ENCODE results near the gene IER3. TPM values are rescaled to one million over a fixed set of nuclear protein-coding genes. Genes with fewer than 3 reads are reported as not detected.

IER3 gene
- total and polyA plus RNA-seq, 9 of the 15 experiments (the other 6 are each of a cell fraction or from before 2014, with no cell fraction given): 1.5 to 30.0 (median 11.5) TPM

GRCh38 chr6:30724906-30725667 lies 19.3 kb downstream of the IER3 start (continued):
- TF ChIP-seq TOE1 (IDR thresholded peaks at IDR 0.05; ENCODE audit: borderline replicate concordance) (no peak; the same call in 1 of the 2 replicates), TOE1 (CRISPR knock-in tag; IDR thresholded peaks at IDR 0.05; ENCODE audit: borderline replicate concordance, low read depth) (no peak), PTRF (tag; IDR thresholded peaks at IDR 0.05) (no peak), DEAF1 (CRISPR knock-in tag; IDR thresholded peaks at IDR 0.05) (no peak), ZNF644 (tag; IDR thresholded peaks at IDR 0.05; ENCODE audit: low read depth) (no peak), RBM17 (IDR thresholded peaks at IDR 0.05; ENCODE audit: borderline replicate concordance, low read depth, low read length) (no peak), ILF3 (IDR thresholded peaks at IDR 0.05; ENCODE audit: borderline replicate concordance) (no peak), ETV6 (IDR thresholded peaks at IDR 0.05; ENCODE audit: borderline replicate concordance in 1 of 2, low read depth in 2 of 2, low read length in 1 of 2) (no peak; a peak in 1 of 4 replicates), ETV6 (CRISPR knock-in tag; IDR thresholded peaks at IDR 0.05; ENCODE audit: borderline replicate concordance) (no peak), TBL1XR1 (IDR thresholded peaks at IDR 0.05; ENCODE audit: low read length in 2 of 2) (peak in 1 of 2 experiments; percentile 62; a peak in 1 of 4 replicates), JUN (IDR thresholded peaks at IDR 0.05; ENCODE audit: borderline replicate concordance, low read depth, low read length) (no peak), JUN (CRISPR knock-in tag; IDR thresholded peaks at IDR 0.05; ENCODE audit: borderline replicate concordance) (no peak), RNF219 (CRISPR knock-in tag; IDR thresholded peaks at IDR 0.05) (no peak), ZNF121 (CRISPR knock-in tag; conservative IDR thresholded peaks at IDR 0.05) (no peak), KDM5B (IDR thresholded peaks at IDR 0.05; ENCODE audit: insufficient replicate concordance, low read depth, low read length) (peak; percentile 35), DNMT1 (IDR thresholded peaks at IDR 0.05) (no peak), TAF7 (tag; IDR thresholded peaks at IDR 0.05) (no peak), ZBTB43 (CRISPR knock-in tag; IDR thresholded peaks at IDR 0.05) (no peak), ATF7 (IDR thresholded peaks at IDR 0.05) (no peak), XRCC4 (IDR thresholded peaks at IDR 0.05; ENCODE audit: extremely low read depth, insufficient read depth, insufficient read length) (no peak)
- TF ChIP-seq, protein P1, sequence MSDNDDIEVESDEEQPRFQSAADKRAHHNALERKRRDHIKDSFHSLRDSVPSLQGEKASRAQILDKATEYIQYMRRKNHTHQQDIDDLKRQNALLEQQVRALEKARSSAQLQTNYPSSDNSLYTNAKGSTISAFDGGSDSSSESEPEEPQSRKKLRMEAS (CRISPR knock-in tag; IDR thresholded peaks at IDR 0.05): no peak
